HG02970 (cell line): ENCODE measurements around the gene ATP8B3.

ENCODE experiments used
- ATAC-seq: cut with Tn5 transposase; IDR thresholded peaks from one replicate; pipeline ENCODE4 v1.9.1; 2021; ENCODE audit warnings: mild to moderate bottlenecking, moderate library complexity, moderate number of reproducible peaks; ENCODE audit not compliant: unreplicated experiment, low FRiP score

ATP8B3 gene

GRCh38 chr19:1817553-1818179 is 5.6 kb upstream of the ATP8B3 start:
- no peak for ATAC-seq

- ATAC-seq: no peak
Measured at GRCh38 chr19:1816530-1817298, 4.6 kb upstream of the ATP8B3 start.

GRCh38 chr19:1815605-1816529 is 3.8 kb upstream of the ATP8B3 start:
- no peak for ATAC-seq

GRCh38 chr19:1814833-1815604 is 2.9 kb upstream of the ATP8B3 start:
- no peak for ATAC-seq

GRCh38 chr19:1814391-1814790 is 2.3 kb upstream of the ATP8B3 start:
- ATAC-seq: no peak

GRCh38 chr19:1813192-1814182 is 1.4 kb upstream of the ATP8B3 start:
- ATAC-seq: no peak

GRCh38 chr19:1812426-1813191 is 533 bp upstream of the ATP8B3 start:
- ATAC-seq: peak; percentile 68

GRCh38 chr19:1811472-1811894 is 593 bp downstream of the ATP8B3 start:
- ATAC-seq: no peak

GRCh38 chr19:1810439-1811160 is 1.5 kb downstream of the ATP8B3 start:
- ATAC-seq: no peak

GRCh38 chr19:1809678-1810077 is 2.4 kb downstream of the ATP8B3 start:
- no peak for ATAC-seq

- ATAC-seq: no peak
Measured at GRCh38 chr19:1808395-1808731, 3.7 kb downstream of the ATP8B3 start.

- ATAC-seq: no peak
Measured at GRCh38 chr19:1807695-1808394, 4.2 kb downstream of the ATP8B3 start.

- no peak for ATAC-seq
Measured at GRCh38 chr19:1807030-1807694, 4.9 kb downstream of the ATP8B3 start.

- no peak for ATAC-seq
Measured at GRCh38 chr19:1806184-1807029, 5.7 kb downstream of the ATP8B3 start.

- no peak for ATAC-seq
Measured at GRCh38 chr19:1805401-1806183, 6.5 kb downstream of the ATP8B3 start.
